Bronchial epithelial cell (primary cell): ENCODE results near the gene HDGFL3. TPM values are rescaled to one million over a fixed set of nuclear protein-coding genes. Genes with fewer than 3 reads are reported as not detected.
"Not testable (repeated sequence)": the region's sequence is repeated elsewhere in the genome, so short reads cannot be mapped to it uniquely, and the experiment has no call there.

Source experiments
- DNase-seq: peaks from one replicate; pipeline ENCODE4 v3.0.0-alpha.2; 2010; ENCODE audit warnings: low read depth
- FAIRE-seq: peaks from 2 replicates; lab custom pipeline; 2011; peaks lifted over from hg19 to GRCh38; lab: Jason Lieb, UNC
- H3K27me3 ChIP-seq: 2 replicates; pipeline ENCODE4 v1.5.1; 2011; ENCODE audit warnings: low read length; ENCODE audit not compliant: control insufficient read depth, insufficient read depth
- H3K36me3 ChIP-seq: 2 replicates; pipeline ENCODE4 v1.5.1; 2011; ENCODE audit warnings: low read length; ENCODE audit not compliant: control insufficient read depth, insufficient read depth
- H3K4me3 ChIP-seq: 2 replicates; pipeline ENCODE4 v1.5.1; 2011; ENCODE audit warnings: mild to moderate bottlenecking, low read depth, low read length, control low read depth
- CTCF ChIP-seq: IDR thresholded peaks from 2 replicates; pipeline ENCODE4 v1.5.1; 2011; ENCODE audit warnings: mild to moderate bottlenecking, moderate library complexity, low read length, control low read depth, inconsistent platforms; ENCODE audit not compliant: insufficient read depth, severe bottlenecking
- total RNA-seq: library from RNA; depleted of rRNA; stranded (reverse); fragments of >200 nt; gene quantifications from 2 replicates; pipeline ENCODE4 v1.2.1, GENCODE V29; 2014

The HDGFL3 gene
- total RNA-seq, 1 donor from 2014 or later, result 28.7 TPM

- Histone ChIP-seq H3K27me3 (no peaks in the 10 kb centered on the region), H3K4me3 (no peak overlapping the region), H3K36me3 (no peaks in the 10 kb centered on the region)
- no peak for TF ChIP-seq CTCF
- FAIRE-seq (no peak), DNase-seq (no peak)
Measured at GRCh38 chr15:83100097-83100646, 107.5 kb downstream of the HDGFL3 start.

GRCh38 chr15:83099290-83099689 is 108.3 kb downstream of the HDGFL3 start:
- H3K27me3 ChIP-seq, result no peaks in the 10 kb centered on the region
- FAIRE-seq (no peak), DNase-seq (no peak)
- TF ChIP-seq CTCF, result no peak
- H3K36me3 ChIP-seq, result no peaks in the 10 kb centered on the region
- no peak overlapping the region for H3K4me3 ChIP-seq

- FAIRE-seq (peak; percentile 36), DNase-seq (no peak)
- Histone ChIP-seq H3K36me3 (no peaks in the 10 kb centered on the region), H3K4me3 (no peak overlapping the region), H3K27me3 (no peaks in the 10 kb centered on the region)
- TF ChIP-seq CTCF, result no peak
Measured at GRCh38 chr15:83098079-83098478, 109.5 kb downstream of the HDGFL3 start.

GRCh38 chr15:83094583-83094982 is 113.0 kb downstream of the HDGFL3 start:
- H3K27me3 ChIP-seq, result no peaks in the 10 kb centered on the region
- no peak for TF ChIP-seq CTCF
- FAIRE-seq (no peak), DNase-seq (no peak)
- no peaks in the 10 kb centered on the region for H3K36me3 ChIP-seq
- no peak overlapping the region for H3K4me3 ChIP-seq

GRCh38 chr15:83092309-83092976 is 115.2 kb downstream of the HDGFL3 start:
- no peaks in the 10 kb centered on the region for H3K36me3 ChIP-seq
- no peaks in the 10 kb centered on the region for H3K27me3 ChIP-seq
- DNase-seq (peak; percentile 85), FAIRE-seq (no peak)
- no peak overlapping the region for H3K4me3 ChIP-seq
- TF ChIP-seq CTCF, result no peak

- FAIRE-seq, H3K36me3 ChIP-seq, H3K27me3 ChIP-seq, H3K4me3 ChIP-seq, DNase-seq: not testable (repeated sequence)
Measured at GRCh38 chr15:83091965-83092308, 115.7 kb downstream of the HDGFL3 start.
